HG03025 (cell line): ENCODE results near the gene ABCD1.
A peak's percentile ranks its signal among the peaks of the same experiment; 100 is the strongest.
"Not testable (repeated sequence)": the region's sequence is repeated elsewhere in the genome, so short reads cannot be mapped to it uniquely, and the experiment has no call there.

Experiments
- ATAC-seq: cut with Tn5 transposase; IDR thresholded peaks from one replicate; pipeline ENCODE4 v1.9.1; 2021; ENCODE audit warnings: mild to moderate bottlenecking, moderate library complexity; ENCODE audit not compliant: unreplicated experiment, low FRiP score

The ABCD1 gene

DNA sequence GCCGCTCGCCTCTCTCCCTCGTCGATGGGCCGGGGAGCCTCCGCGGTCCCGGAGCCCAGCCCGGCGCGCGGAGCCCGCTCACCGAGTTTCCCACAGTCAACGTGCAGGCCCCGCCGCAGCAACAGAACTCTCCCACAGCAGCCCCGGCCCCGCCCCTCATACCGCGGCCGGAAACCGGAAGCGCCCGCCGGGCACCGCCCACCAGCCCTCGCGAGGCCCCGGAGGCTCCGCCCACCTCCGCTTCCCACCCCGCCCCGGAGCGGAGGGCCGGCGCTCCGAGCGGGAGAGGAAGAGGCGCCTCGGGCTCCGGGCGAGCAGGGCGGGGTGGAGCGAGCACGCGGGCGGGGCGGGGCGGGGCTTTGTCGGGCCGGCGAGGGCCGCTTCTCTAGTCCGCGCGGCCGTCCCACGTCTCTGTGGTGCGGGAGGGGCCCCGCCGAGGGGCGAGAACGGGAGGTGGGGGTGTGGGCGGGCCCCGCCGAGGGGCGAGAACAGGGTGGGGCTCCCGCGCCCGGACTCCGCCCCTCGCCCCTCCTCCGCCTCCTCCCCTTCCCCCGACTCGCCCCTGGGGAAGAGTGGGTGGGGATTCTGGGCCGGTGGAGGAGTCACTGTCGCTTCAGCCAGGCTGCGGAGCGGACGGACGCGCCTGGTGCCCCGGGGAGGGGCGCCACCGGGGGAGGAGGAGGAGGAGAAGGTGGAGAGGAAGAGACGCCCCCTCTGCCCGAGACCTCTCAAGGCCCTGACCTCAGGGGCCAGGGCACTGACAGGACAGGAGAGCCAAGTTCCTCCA, at the start of gene ABCD1, which contains the start of gene BCAP31:
Gene ABCD1, plus strand, starts transcription at position 605 of the 787 bp plus-strand sequence. CDS start 411 bp downstream, outside the sequence.
Gene BCAP31, minus strand, starts transcription at position 136 of the 787 bp plus-strand sequence. CDS start 1,143 bp downstream, outside the sequence.
- peak; percentile 48 for ATAC-seq

DNA sequence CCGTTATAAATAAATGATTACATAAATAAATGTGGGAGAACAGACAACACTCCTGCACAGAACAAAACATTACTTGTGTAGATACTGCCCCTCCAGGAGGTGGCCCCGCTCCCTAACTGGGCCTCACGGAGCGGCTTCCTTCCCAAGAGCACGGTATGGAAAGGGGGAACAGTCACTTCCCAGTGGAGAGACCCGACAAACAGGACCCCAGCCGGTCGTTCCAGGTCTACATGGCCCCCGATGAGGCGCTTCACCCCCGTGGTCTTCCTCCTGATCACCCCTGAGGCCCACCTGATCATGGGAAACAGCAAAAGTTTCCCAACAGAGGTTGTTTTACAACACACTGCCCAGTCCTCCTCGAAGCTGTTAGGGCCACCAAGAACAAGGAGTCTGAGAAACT, 43.5 kb upstream of the ABCD1 start:
- no peak for ATAC-seq

DNA sequence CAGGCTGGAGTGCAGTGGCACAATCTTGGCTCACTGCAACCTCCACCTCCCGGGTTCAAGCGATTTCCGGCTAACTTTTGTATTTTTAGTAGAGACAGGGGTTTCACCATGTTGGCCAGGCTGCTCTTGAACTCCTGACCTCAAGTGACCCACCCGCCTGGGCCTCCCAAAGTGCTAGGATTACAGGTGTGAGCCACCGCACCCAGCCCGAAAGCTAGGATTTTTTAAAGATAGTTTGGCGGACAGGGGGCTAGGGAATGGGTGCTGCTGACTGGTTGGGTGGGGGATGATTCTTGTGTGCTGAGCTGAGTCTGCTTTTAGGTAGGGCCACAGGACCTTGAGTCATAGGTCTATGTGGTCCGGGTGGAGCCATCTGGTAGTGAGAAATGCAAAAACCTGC, 41.2 kb upstream of the ABCD1 start:
- not testable (repeated sequence) for ATAC-seq

DNA sequence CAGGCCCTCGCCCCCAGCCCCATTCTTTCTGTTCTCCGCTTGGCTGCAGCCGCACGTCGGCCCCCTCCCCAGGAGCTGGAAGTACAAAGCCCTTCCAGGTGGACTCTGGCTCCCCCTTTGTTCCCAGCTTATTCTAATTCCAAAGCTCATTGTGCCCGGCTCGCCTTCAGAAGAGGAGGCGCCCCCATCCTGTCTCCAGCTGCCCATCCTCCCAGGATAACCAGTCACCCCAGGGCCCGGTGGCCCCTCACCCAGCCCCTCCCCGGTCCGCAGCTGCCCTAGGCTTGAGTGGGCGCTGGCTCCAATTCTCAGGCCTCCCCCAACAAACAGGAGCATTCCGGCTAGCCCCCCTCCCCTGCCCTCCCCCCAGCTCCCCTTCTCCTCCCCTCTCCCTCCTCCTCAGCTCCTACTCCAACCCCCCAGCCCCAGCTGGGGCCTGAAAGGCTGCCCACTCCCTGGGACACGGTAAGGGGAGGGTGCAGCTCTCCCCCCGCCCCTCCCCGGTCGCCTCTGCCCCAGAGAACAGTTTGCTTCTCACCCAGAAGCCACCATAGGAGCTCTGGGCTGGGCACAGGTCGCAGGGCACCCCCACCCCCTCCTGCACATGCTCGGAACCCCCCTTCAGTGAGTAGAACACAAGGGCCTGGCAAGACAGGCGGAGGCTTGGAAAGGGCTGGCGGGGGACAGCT, 40.0 kb upstream of the ABCD1 start:
- ATAC-seq: no peak

DNA sequence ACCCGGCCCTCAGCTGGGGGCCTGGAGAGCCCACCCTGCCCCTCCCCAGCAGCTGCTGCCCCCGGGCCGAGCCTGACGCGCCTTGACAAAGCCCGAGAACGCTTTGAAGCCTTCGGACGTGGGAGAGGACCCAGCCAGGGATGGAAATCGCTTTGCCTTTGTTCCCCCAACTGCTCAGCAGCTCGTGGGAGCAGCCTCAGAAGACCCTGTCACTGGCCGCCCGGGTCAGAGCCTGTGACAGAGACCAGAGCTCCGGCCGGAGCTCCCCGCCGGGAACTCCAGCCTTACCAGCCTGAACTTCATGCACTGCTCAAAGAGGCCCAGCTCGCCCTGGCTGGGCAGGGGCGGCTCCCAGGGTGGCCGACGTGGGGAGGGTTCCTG, 39.5 kb upstream of the ABCD1 start:
- no peak for ATAC-seq

DNA sequence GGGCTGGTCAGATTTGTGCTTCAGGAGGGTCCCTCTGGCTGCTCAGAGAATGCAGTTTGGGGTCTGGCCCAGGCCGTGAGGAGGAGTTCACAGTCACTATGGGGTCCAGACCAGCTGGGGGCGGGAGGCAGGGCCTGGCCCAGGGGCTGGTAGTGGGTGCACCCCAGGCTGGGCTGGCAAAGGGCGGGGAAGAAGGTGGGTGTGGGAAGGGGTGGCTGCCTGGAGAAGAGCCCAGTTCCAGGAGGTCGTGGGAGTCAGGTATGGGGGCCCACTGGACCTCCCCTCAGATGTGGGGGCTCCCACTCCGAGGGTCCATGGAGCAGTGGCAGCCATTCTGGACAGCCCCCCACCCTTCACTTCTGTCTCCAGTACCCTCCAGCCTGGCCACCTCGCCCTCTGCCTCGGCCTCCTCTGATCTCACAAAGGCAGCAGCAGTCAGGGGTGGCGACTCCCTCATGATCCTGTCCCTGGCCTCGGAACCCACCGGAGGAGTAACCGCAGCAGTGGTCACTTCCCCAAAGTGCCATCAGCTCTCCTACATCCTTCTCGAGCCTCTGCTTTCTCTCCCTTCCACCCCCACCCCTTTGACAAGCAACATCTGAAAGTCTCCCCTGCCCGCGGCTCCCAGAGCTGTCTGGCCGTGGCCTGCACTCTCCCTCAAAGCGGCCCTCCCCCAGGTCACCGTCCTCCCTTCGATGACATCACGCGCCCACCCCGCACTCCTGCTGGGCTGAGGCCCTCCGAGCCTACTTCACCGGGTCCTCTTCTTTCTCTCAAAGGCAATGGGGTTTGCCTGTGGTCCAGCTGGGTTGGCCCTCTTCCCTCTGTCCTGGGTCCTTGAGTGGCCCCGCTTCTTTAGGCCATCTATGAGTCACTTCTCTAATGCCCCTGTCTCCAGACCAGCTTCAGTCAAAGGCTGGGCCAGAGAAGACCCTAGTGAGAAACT, 38.6 kb upstream of the ABCD1 start:
- no peak for ATAC-seq

DNA sequence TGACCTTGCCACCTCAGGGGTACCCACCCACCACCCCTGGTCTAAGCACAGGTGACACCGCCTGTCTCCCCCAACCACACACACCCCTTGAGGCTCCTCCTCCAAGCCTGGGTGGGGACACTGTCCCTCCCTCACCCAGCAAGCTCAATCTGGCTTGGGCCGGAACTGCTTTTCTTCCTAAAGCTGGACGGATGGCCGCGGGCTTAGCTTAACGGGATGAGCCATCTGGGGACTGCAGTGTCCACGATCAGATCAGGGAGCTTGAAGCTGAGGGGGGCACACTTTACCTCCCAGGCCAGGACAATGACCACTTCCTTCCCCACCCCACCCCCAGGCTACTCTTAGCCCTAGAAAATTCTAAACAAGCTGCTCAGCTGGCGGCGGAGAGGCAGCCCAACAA, 37.9 kb upstream of the ABCD1 start:
- ATAC-seq: no peak

DNA sequence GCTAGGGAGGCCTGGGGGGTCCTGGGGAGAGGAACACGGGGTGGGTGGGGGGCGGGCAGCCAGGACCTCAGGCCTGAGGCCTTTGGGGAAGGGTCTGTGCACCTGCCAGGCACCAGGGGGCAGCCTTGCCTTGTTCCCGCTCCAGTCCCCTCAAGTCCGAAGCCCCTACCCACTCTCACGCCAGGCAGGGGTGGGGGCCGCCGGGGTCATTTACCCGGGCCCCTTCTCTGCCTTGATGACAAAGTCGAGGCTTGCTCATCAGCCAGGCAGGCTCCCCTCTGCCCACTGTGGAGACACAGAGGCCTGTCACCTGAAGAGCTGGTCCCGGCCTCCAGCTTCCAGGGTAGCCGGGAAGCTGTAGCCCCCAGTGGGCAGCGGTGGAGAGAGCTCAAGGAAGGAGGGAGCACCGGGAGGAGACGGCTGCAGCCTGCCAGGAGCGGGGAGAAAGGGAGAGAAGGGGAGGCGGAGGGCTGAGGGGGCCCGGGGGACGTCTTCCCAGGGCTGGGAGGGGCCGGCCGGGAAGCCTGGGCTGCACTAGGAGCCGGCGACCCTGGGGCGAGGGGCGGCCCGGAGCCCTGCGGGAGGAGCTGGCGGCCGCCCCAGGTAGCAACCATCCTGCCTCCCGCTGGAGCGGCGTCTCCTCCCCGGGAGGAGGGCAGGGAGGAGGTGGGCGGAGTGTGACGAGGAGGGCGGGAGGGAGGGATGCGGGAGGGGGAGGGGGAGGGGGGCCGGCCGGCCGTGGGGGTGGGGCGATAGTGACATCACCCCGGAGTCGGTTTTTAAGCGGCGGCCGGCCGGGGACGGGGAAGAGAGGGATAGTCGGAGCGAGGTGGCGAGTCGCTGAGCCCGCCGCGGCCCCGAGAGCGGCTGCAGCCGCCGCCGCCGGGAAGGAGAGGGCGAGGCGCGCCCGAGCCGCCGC, 37.3 kb upstream of the ABCD1 start, which contains the start of gene SLC6A8:
Gene SLC6A8, plus strand, starts transcription at position 806 of the 919 bp plus-strand sequence. CDS start 649 bp downstream, outside the sequence.
- no peak for ATAC-seq

DNA sequence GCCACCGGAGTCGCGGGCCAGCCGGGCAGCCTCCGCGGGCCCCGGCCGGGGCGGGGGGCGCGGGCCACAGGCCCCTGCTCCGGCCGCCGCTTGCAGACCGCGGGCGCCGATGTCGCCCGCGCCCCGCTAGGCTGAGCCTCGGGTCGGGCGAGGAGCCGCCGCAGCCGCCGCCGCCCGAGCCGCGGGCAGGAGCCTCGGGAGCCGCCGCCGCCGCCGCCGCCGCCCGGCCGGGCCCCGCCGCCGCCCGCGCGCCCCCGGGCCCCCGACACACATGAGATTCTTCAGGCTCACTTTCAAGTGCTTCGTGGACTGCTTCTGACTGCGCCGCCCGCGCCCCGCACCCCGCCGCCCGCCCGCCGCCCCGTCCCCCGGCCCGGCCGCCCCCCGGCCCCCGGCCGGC, 36.6 kb upstream of the ABCD1 start:
- no peak for ATAC-seq

DNA sequence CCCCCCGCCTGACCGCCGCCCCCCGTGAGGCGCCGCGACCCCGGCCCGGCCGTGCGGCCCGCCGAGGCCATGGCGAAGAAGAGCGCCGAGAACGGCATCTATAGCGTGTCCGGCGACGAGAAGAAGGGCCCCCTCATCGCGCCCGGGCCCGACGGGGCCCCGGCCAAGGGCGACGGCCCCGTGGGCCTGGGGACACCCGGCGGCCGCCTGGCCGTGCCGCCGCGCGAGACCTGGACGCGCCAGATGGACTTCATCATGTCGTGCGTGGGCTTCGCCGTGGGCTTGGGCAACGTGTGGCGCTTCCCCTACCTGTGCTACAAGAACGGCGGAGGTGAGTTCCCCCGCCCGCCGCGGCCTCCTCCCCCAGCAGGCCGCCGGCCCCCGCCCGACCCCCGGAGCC, 36.1 kb upstream of the ABCD1 start:
- ATAC-seq: no peak

DNA sequence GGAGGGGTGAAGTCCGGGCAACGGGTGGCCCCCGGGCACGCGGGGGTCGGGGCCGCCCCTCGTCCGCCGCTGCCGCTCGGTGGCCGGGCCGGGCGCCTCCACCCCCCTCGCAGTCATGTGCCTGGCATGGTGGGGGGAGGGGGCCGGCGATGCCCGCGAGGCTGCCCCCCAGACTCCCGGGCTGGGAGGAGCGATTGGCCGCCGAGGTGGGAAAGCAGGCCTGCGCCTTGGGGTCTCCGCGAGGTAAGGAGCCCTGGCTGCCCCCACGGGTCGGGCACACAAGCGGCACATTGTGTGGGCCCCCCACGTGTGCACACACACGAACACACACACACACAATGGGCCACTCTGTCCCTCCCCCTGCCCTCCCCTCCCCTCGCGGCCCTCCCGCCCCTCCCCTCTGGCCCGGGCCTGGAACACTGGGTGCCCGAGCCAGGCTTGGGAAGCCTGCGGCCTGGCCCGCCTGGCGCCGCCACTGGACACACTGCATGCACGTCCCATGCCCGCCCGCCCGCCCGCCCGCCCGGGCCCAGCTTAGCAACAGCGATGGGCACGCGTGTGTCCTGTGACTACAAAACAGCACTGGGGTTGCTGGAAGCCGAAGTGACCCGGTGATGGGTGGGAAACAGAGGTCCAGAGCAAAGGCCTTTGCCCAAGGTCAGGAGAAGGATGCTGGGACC, 35.6 kb upstream of the ABCD1 start:
- ATAC-seq: no peak

DNA sequence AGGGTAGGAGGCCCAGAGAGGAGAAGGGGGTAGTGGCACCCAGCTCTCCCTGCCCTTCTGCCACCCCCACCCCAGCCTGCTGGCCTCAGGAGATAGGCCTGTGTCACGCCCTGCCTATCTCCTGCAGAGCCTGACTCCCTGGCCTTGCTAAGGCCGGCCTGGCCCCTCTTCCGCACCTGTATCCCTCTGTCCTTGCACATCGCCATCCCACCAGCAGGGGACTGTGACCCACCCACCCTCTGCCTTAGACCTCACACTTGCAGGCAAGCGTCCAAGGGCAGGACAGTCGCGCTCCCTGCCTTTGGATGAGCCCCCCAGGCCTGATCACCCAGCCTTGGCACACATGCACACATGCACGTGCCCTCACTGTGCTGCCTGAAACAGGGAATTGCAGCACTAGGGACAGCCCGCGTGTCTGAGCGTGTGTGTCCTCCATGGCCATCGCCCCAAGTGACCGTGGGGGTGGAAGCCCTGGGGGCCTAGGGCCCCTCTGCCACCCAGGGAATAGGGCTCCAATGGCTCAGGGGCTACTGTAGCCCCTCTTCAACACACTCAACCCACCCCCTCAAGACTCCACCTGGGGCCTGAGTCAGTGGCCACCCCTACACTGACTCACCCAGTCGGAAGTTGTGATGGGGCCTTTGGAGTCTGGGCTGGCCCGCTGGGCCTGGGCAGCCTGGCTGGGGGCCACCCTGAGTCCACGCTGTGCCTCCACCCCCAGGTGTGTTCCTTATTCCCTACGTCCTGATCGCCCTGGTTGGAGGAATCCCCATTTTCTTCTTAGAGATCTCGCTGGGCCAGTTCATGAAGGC, 34.8 kb upstream of the ABCD1 start:
- no peak for ATAC-seq

DNA sequence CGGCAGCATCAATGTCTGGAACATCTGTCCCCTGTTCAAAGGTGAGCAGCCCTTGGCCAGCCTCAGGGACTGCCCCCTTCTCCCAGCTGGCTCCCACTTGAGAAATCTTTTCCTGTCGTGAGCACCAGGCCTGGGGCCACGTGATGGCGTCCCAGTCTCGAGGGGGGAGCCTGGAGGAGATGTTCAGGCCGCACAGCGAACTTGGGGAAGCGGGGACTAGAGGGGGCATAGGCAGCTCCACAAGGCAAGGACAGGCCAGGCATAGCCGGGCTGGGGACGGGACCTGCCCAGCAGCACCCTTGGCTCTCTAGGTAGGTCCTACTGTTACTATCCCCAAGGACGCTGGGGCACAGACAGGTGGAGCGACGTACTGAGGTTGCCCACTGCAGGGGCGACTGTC, 34.2 kb upstream of the ABCD1 start:
- no peak for ATAC-seq

DNA sequence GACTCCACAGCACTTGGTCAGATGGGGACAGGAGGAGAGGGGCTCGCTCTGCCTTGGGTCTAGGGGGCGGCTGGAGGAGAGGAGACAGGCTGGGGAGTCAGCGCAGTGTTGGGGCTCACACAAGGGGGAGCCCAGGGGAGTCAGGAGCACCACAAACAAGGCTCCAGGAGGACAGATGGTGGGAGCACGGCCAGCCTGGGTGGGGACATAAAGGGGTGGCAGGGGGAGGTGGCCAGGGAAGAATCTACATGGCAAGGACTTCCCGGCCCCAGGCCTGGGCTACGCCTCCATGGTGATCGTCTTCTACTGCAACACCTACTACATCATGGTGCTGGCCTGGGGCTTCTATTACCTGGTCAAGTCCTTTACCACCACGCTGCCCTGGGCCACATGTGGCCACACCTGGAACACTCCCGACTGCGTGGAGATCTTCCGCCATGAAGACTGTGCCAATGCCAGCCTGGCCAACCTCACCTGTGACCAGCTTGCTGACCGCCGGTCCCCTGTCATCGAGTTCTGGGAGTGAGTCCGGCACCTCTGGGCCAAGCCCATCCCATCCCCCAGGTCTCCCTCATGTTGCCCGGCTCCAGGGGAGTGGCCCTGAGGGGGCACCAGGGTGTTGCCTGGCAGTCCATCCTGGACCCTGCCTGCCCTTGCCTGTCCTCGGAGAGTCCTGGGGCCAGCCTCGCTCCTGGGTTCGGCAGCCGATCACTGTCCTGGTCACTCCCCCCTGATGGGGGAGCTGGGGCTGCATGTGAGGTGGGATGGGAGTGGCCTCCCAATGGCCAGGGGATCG, 33.4 kb upstream of the ABCD1 start:
- ATAC-seq: not testable (repeated sequence)

DNA sequence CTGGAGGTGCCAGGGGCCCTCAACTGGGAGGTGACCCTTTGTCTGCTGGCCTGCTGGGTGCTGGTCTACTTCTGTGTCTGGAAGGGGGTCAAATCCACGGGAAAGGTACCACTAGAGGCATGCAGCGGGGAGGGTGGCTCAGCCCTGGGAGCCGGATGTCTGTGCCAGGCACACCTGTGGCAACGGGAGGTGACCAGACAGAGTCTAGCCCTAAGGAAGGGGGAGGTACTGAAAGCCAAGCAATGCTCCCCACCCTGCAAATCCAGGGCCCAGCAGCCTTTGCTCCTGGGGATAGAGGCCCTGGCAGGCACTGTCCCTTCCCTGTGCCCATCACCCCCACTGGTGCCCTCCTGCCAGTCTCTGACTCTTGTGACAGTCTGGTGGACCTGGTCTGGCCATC, 32.7 kb upstream of the ABCD1 start:
- ATAC-seq: no peak

DNA sequence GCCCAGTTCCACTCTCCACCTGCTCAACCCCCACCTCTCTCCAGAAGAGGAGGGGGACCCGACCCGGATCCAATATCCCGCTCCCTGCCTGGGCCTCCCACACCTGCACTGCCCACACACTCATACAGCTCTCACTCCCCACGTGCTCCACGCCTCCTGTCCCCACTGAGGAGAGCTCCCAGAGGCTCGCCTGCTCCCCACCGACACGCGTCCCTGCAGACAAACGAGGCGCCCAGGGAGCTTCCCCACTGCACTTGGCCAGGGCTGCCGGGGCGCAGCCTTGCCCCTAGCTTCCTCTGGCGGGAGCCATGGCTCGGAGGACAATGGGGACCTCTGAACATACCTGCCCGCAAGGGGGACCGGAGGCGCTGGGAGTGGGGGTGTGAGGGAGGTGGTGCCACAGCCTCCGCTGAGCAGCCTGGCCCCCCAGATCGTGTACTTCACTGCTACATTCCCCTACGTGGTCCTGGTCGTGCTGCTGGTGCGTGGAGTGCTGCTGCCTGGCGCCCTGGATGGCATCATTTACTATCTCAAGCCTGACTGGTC, 32.0 kb upstream of the ABCD1 start:
- ATAC-seq: no peak
